CD14-positive monocyte (primary cell): Measurements from ENCODE around the gene SP110. TPM values are rescaled to one million over a fixed set of nuclear protein-coding genes. Genes with fewer than 3 reads are reported as not detected.

Experiments
- DNase-seq, 3 donors: peaks; one replicate each; pipeline ENCODE4 v3.0.0-alpha.2; 2011 to 2022
- H2AFZ ChIP-seq: 2 replicates; pipeline ENCODE4 v1.6.0; 2012; ENCODE audit warnings: mild to moderate bottlenecking, low read depth, low read length, inconsistent platforms; ENCODE audit not compliant: insufficient read depth, poor library complexity, severe bottlenecking
- H3K27ac ChIP-seq, 2 donors: 1 replicate in 1 of 2; 2 replicates in 1 of 2; pipeline ENCODE4 v1.5.1; 2012 to 2013; ENCODE audit warnings: low read length in 2 of 2, control low read depth in 1 of 2, inconsistent platforms in 1 of 2, low read depth in 1 of 2, mild to moderate bottlenecking in 1 of 2
- H3K27me3 ChIP-seq, 2 donors: one replicate each; pipeline versions ENCODE4 v1.6.0 to v1.6.1; 2011 to 2013; ENCODE audit warnings: low read length in 2 of 2; ENCODE audit not compliant: control insufficient read depth in 2 of 2, insufficient read depth in 2 of 2
- H3K36me3 ChIP-seq, 2 donors: replicated peaks in 1 of 2; 1 replicate in 1 of 2; 2 replicates in 1 of 2; pipeline versions ENCODE4 v1.5.1 to v1.6.1; 2012 to 2013; ENCODE audit warnings: low read length in 2 of 2, control low read depth in 1 of 2, inconsistent platforms in 1 of 2, mild to moderate bottlenecking in 1 of 2; ENCODE audit not compliant: insufficient read depth in 2 of 2, control insufficient read depth in 1 of 2
- H3K4me1 ChIP-seq, 2 donors: 1 replicate in 1 of 2; 2 replicates in 1 of 2; pipeline versions ENCODE4 v1.5.1 to v1.6.1; 2012 to 2013; ENCODE audit warnings: low read length in 2 of 2, control low read depth in 1 of 2, inconsistent platforms in 1 of 2, mild to moderate bottlenecking in 1 of 2, moderate library complexity in 1 of 2; ENCODE audit not compliant: insufficient read depth in 2 of 2, control insufficient read depth in 1 of 2
- H3K4me2 ChIP-seq: replicated peaks from 2 replicates; pipeline ENCODE3; 2012; ENCODE audit warnings: low read length, moderate library complexity, mild to moderate bottlenecking; ENCODE audit not compliant: poor library complexity, severe bottlenecking; ENCODE audit errors: extremely low read depth
- H3K4me3 ChIP-seq, 3 experiments: fragments of 200-600 bp in 1 of 3; sonication (generic) in 1 of 3; replicated peaks in 1 of 3; 1 replicate in 2 of 3; 2 replicates in 1 of 3; pipeline ENCODE4 v1.5.1; 2011 to 2013; ENCODE audit warnings: low read length in 3 of 3, mild to moderate bottlenecking in 3 of 3, control low read depth in 2 of 3, low read depth in 2 of 3, inconsistent platforms in 1 of 3, moderate library complexity in 1 of 3
- H3K79me2 ChIP-seq: 2 replicates; pipeline ENCODE4 v1.6.0; 2012; ENCODE audit warnings: mild to moderate bottlenecking, control low read depth, inconsistent platforms, low read length, moderate library complexity; ENCODE audit not compliant: insufficient read depth
- H3K9ac ChIP-seq: 2 replicates; pipeline ENCODE4 v1.6.0; 2017; ENCODE audit warnings: low read length, mild to moderate bottlenecking; ENCODE audit not compliant: insufficient read depth, poor library complexity, severe bottlenecking
- H3K9me3 ChIP-seq, 2 donors: replicated peaks in 1 of 2; 1 replicate in 1 of 2; 2 replicates in 1 of 2; pipeline versions ENCODE4 v1.5.1 to v1.6.1; 2012 to 2013; ENCODE audit warnings: low read length in 2 of 2, control low read depth in 1 of 2; ENCODE audit not compliant: control insufficient read depth in 1 of 2, insufficient read depth in 1 of 2
- H4K20me1 ChIP-seq: 2 replicates; pipeline ENCODE4 v1.6.0; 2012; ENCODE audit warnings: mild to moderate bottlenecking, low read length, control low read depth, moderate library complexity; ENCODE audit not compliant: insufficient read depth
- H3K27ac Mint-ChIP-seq, 7 donors: one replicate each; pipeline ENCODE4 v1.8.0; 2020; ENCODE audit warnings: mild to moderate bottlenecking in 7 of 7, mixed read lengths in 7 of 7, moderate library complexity in 6 of 7, inconsistent platforms in 2 of 7
- H3K27me3 Mint-ChIP-seq, 3 donors: one replicate each; pipeline ENCODE4 v1.8.0; 2021 to 2022; ENCODE audit warnings: low read depth in 3 of 3, mild to moderate bottlenecking in 3 of 3, mixed read lengths in 3 of 3, moderate library complexity in 3 of 3, inconsistent platforms in 1 of 3
- H3K36me3 Mint-ChIP-seq, 2 donors: one replicate each; pipeline ENCODE4 v1.8.0; 2020; ENCODE audit warnings: mixed read lengths in 2 of 2, inconsistent platforms in 1 of 2, mild to moderate bottlenecking in 1 of 2
- H3K4me1 Mint-ChIP-seq: one replicate; pipeline ENCODE4 v1.8.0; 2020; ENCODE audit warnings: mild to moderate bottlenecking, mixed read lengths
- H3K4me3 Mint-ChIP-seq, 2 donors: one replicate each; pipeline ENCODE4 v1.8.0; 2020; ENCODE audit warnings: mild to moderate bottlenecking in 2 of 2, mixed read lengths in 2 of 2, moderate library complexity in 1 of 2
- H3K9me3 Mint-ChIP-seq, 7 donors: one replicate each; pipeline ENCODE4 v1.8.0; 2020 to 2022; ENCODE audit warnings: mixed read lengths in 7 of 7, mild to moderate bottlenecking in 6 of 7, moderate library complexity in 6 of 7, inconsistent platforms in 2 of 7
- CTCF ChIP-seq: fragments of 200-600 bp; IDR thresholded peaks from one replicate; pipeline ENCODE4 v1.8.0; 2022; ENCODE audit warnings: antibody characterized with exemption, mild to moderate bottlenecking
- WGBS: methylation state at CpG from one replicate; pipeline ENCODE4 v1.1.5; 2013; ENCODE audit warnings: missing lambda C conversion rate; ENCODE audit not compliant: insufficient coverage; 5-methylcytosine and 5-hydroxymethylcytosine counted together
- intact Hi-C, 2 donors: fragments of 100-400 bp; cut with micrococcal nuclease; formaldehyde crosslinking; loops; one replicate each; pipeline versions ENCODE4 v1.15.0 to v1.15.1; 2023
- polyA plus RNA-seq, 3 donors: library from polyadenylated mRNA; depleted of rRNA in 1 of 3; unstranded in 2 of 3; stranded (reverse) in 1 of 3; fragments of 300-500 nt in 2 of 3; fragments of >200 nt in 1 of 3; fragmentation: Illumina TruSeq in 2 of 3; gene quantifications; 1 replicate in 2 of 3; 2 replicates in 1 of 3; pipeline ENCODE4 v1.2.3, GENCODE V29; 2012 to 2021

The SP110 gene
- polyA plus RNA-seq, 3 donors: 39.1 to 66.1 (median 65.5) TPM

GRCh38 chr2:230174466-230174865 lies 45.3 kb downstream of the SP110 start:
- H2AFZ ChIP-seq: no peak overlapping the region
- no peaks in the 10 kb centered on the region for H3K79me2 ChIP-seq
- H3K4me3 ChIP-seq: no peak overlapping the region
- no peaks in the 10 kb centered on the region for H3K9me3 ChIP-seq
- Mint-ChIP-seq H3K36me3 (peaks cover 94 to 95% of the 10 kb centered on the region in 2 donors), H3K4me3 (no peak overlapping the region), H3K27ac (no peak overlapping the region), H3K9me3 (no peaks in the 10 kb centered on the region), H3K27me3 (peaks cover 0 to 2% (median 0%) of the 10 kb centered on the region in 3 donors), H3K4me1 (peaks cover 14% of the 10 kb centered on the region)
- peaks cover 17% of the 10 kb centered on the region for H4K20me1 ChIP-seq
- H3K9ac ChIP-seq: no peak overlapping the region
- 100% methylated on average over 5 of the region's 7 CpGs for WGBS
- H3K27me3 ChIP-seq: no peaks in the 10 kb centered on the region
- no peak overlapping the region for H3K4me2 ChIP-seq
- peaks cover 6 to 8% of the 10 kb centered on the region in 2 donors for H3K4me1 ChIP-seq
- H3K36me3 ChIP-seq: peaks cover 86 to 100% of the 10 kb centered on the region in 2 donors
- TF ChIP-seq CTCF: no peak
- H3K27ac ChIP-seq: no peak overlapping the region
- intact Hi-C loops: no loop called here
- no peak for DNase-seq

- no peak for TF ChIP-seq CTCF
- H3K4me1 ChIP-seq: peaks cover 6 to 8% of the 10 kb centered on the region in 2 donors
- Mint-ChIP-seq H3K4me1 (peaks cover 14% of the 10 kb centered on the region), H3K4me3 (no peak overlapping the region), H3K36me3 (peaks cover 92 to 93% of the 10 kb centered on the region in 2 donors), H3K27me3 (no peaks in the 10 kb centered on the region), H3K9me3 (no peaks in the 10 kb centered on the region), H3K27ac (peak overlapping the region in 1 of 7 donors; percentile 42)
- no peaks in the 10 kb centered on the region for H3K9me3 ChIP-seq
- no peak overlapping the region for H3K27ac ChIP-seq
- no peak overlapping the region for H3K9ac ChIP-seq
- no peak overlapping the region for H3K4me2 ChIP-seq
- peaks cover 82 to 100% of the 10 kb centered on the region in 2 donors for H3K36me3 ChIP-seq
- H3K4me3 ChIP-seq: no peak overlapping the region
- intact Hi-C loops: no loop called here
- no peak for DNase-seq
- H4K20me1 ChIP-seq: peaks cover 10% of the 10 kb centered on the region
- H3K27me3 ChIP-seq: no peaks in the 10 kb centered on the region
- no peaks in the 10 kb centered on the region for H3K79me2 ChIP-seq
- WGBS: 99% methylated on average over 11 of the region's 11 CpGs
- H2AFZ ChIP-seq: no peak overlapping the region
These were observed 46.9 kb downstream of the SP110 start for GRCh38 chr2:230172852-230173251.
